Ascending aorta (tissue), 2 donors: ENCODE data around the gene AP3S1. TPM values are rescaled to one million over a fixed set of nuclear protein-coding genes. Genes with fewer than 3 reads are reported as not detected.
"Not testable (repeated sequence)": the region's sequence is repeated elsewhere in the genome, so short reads cannot be mapped to it uniquely, and the experiment has no call there.

ENCODE experiments used
- DNase-seq, 2 donors: peaks; one replicate each; pipeline ENCODE4 v3.0.0-alpha.2; 2019; ENCODE audit warnings: low spot score in 2 of 2
- H3K27ac ChIP-seq, 2 donors: fragments of 200-600 bp; sonication (generic); one replicate each; pipeline ENCODE4 v1.5.1; 2016 to 2017; ENCODE audit warnings: mild to moderate bottlenecking in 1 of 2
- H3K27me3 ChIP-seq: fragments of 200-600 bp; sonication (generic); one replicate; pipeline ENCODE4 v1.5.1; 2017
- H3K36me3 ChIP-seq, 2 donors: fragments of 200-600 bp; sonication (generic); one replicate each; pipeline ENCODE4 v1.5.1; 2016
- H3K4me1 ChIP-seq, 2 donors: fragments of 200-600 bp; sonication (generic); one replicate each; pipeline ENCODE4 v1.5.1; 2016 to 2017; ENCODE audit warnings: mild to moderate bottlenecking in 1 of 2
- H3K4me3 ChIP-seq, 2 donors: fragments of 200-600 bp; sonication (generic); one replicate each; pipeline ENCODE4 v1.5.1; 2016 to 2017; ENCODE audit warnings: mild to moderate bottlenecking in 1 of 2
- H3K9me3 ChIP-seq, 2 donors: fragments of 200-600 bp; sonication (generic); one replicate each; pipeline ENCODE4 v1.5.1; 2016
- CTCF ChIP-seq, 3 experiments: fragments of 200-600 bp in 2 of 3; fragments of 450-650 bp in 1 of 3; sonication (generic) in 2 of 3; IDR thresholded peaks; one replicate each; pipeline ENCODE4 v1.5.1; 2016 to 2019; ENCODE audit warnings: antibody characterized with exemption in 3 of 3, mild to moderate bottlenecking in 1 of 3, moderate library complexity in 1 of 3
- intact Hi-C: fragments of 100-400 bp; cut with DNase I; formaldehyde crosslinking; loops from one replicate; pipeline ENCODE4 v1.15.1; 2023
- total RNA-seq: library from RNA; depleted of rRNA; stranded (reverse); fragments of >200 nt; gene quantifications from one replicate; pipeline ENCODE4 v1.1.0, GENCODE V29; 2016

The AP3S1 gene
- total RNA-seq, 1 donor from 2014 or later: 140 TPM

DNA sequence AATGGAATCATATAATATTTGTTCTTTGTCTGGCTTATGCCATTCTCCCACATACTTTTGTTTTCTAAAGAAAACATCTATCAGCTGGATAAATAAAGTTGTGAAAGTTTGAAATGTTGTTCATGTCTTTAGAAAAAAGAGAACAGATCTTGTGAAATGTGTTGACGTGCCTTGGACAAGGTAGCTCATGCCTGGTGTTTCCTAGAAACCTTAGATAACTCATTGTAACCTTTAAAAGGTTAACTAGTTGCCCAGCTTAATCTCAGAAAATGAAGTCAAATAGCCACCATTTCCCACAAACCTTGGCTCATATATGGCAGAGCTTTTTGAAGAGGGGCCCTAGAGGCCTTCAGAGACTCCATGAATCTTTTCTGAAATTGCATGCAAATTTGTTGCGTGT is 40.6 kb upstream of the AP3S1 start:
- no peak overlapping the region for H3K4me3 ChIP-seq
- no peaks in the 10 kb centered on the region for H3K9me3 ChIP-seq
- no peaks in the 10 kb centered on the region for H3K4me1 ChIP-seq
- no peak for TF ChIP-seq CTCF (IDR thresholded peaks at IDR 0.05)
- intact Hi-C loops: no loop called here
- peaks cover 8 to 18% of the 10 kb centered on the region in 2 donors for H3K36me3 ChIP-seq
- no peak overlapping the region for H3K27ac ChIP-seq
- DNase-seq: no peak
- H3K27me3 ChIP-seq: no peaks in the 10 kb centered on the region

GRCh38 chr5:115801984-115802383 is 39.8 kb upstream of the AP3S1 start:
- Histone ChIP-seq H3K27me3 (no peaks in the 10 kb centered on the region), H3K4me3 (no peak overlapping the region), H3K4me1 (no peaks in the 10 kb centered on the region), H3K9me3 (no peaks in the 10 kb centered on the region), H3K27ac (no peak overlapping the region), H3K36me3 (peaks cover 9 to 20% of the 10 kb centered on the region in 2 donors)
- intact Hi-C loops: no loop called here
- DNase-seq: no peak
- TF ChIP-seq CTCF (IDR thresholded peaks at IDR 0.05): no peak

- no peak for DNase-seq
- no peaks in the 10 kb centered on the region for H3K4me1 ChIP-seq
- intact Hi-C loops: no loop called here
- peaks cover 9 to 23% of the 10 kb centered on the region in 2 donors for H3K36me3 ChIP-seq
- TF ChIP-seq CTCF (IDR thresholded peaks at IDR 0.05): no peak
- H3K27ac ChIP-seq: no peak overlapping the region
- H3K27me3 ChIP-seq: no peaks in the 10 kb centered on the region
- H3K4me3 ChIP-seq: no peak overlapping the region
- no peaks in the 10 kb centered on the region for H3K9me3 ChIP-seq
Observed at GRCh38 chr5:115806986-115807653, 34.6 kb upstream of the AP3S1 start.

- Histone ChIP-seq H3K27me3 (no peaks in the 10 kb centered on the region), H3K27ac (no peak overlapping the region), H3K9me3 (no peaks in the 10 kb centered on the region), H3K36me3 (peaks cover 9 to 23% of the 10 kb centered on the region in 2 donors), H3K4me3 (no peak overlapping the region), H3K4me1 (no peaks in the 10 kb centered on the region)
- intact Hi-C loops: no loop called here
- DNase-seq: no peak
- TF ChIP-seq CTCF (IDR thresholded peaks at IDR 0.05): no peak
Observed at GRCh38 chr5:115807654-115808052, 34.1 kb upstream of the AP3S1 start.

GRCh38 chr5:115808066-115808465 is 33.7 kb upstream of the AP3S1 start:
- H3K27me3 ChIP-seq, H3K27ac ChIP-seq, DNase-seq, H3K4me1 ChIP-seq, intact Hi-C loops, H3K4me3 ChIP-seq, H3K9me3 ChIP-seq: not testable (repeated sequence)
- H3K36me3 ChIP-seq: peaks cover 9 to 23% of the 10 kb centered on the region in 2 donors

DNA sequence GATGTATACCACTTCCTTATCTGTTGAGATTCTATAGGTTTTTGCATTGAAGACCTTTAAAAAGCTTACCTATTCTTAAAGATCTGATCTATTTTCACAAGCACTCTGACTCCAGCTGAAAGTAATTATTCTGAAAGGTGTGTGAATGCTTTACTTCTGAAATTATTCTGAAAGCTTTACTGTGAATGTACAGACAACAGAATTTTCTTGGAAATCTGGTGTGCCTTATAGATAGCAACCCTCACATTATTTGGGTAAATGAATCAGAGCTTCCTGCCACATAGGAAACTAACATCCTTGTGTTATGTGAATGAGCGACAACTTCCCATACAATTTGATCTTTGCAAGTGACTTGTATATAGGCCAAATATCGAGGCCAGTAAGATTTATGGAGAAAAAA is 31.8 kb upstream of the AP3S1 start:
- no peak for TF ChIP-seq CTCF (IDR thresholded peaks at IDR 0.05)
- intact Hi-C loops: no loop called here
- Histone ChIP-seq H3K27ac (no peak overlapping the region), H3K4me3 (no peak overlapping the region), H3K4me1 (no peaks in the 10 kb centered on the region), H3K36me3 (peaks cover 9 to 11% of the 10 kb centered on the region in 2 donors), H3K9me3 (no peaks in the 10 kb centered on the region), H3K27me3 (no peaks in the 10 kb centered on the region)
- DNase-seq: no peak
